GM12878 (cell line): ENCODE results near the gene LIMK1. TPM values are rescaled to one million over a fixed set of nuclear protein-coding genes. Genes with fewer than 3 reads are reported as not detected.

Experiments used
- BMI1 ChIP-seq: fragments of 450-650 bp; IDR thresholded peaks from 2 replicates; pipeline ENCODE4 v1.6.1; 2016; ENCODE audit warnings: mild to moderate bottlenecking, moderate library complexity, borderline replicate concordance
- CREB1 ChIP-seq: IDR thresholded peaks from 2 replicates; pipeline ENCODE4 v1.6.1; 2012; ENCODE audit warnings: low read depth, mild to moderate bottlenecking, inconsistent platforms
- FOXK2 ChIP-seq: fragments of 450-650 bp; IDR thresholded peaks from 2 replicates; pipeline ENCODE4 v1.6.1; 2017; ENCODE audit warnings: mild to moderate bottlenecking, moderate library complexity
- HDAC6 ChIP-seq: fragments of 200-600 bp; sonication (generic); IDR thresholded peaks from one replicate; pipeline ENCODE4 v1.8.0; 2017; ENCODE audit warnings: antibody characterized with exemption; ENCODE audit not compliant: unreplicated experiment
- IKZF1 ChIP-seq: fragments of 450-650 bp; conservative IDR thresholded peaks from 2 replicates; pipeline ENCODE4 v1.6.1; 2017; ENCODE audit warnings: antibody characterized with exemption, mild to moderate bottlenecking
- IKZF2 ChIP-seq, 2 experiments: fragments of 450-650 bp; IDR thresholded peaks; 2 replicates each; pipeline ENCODE4 v1.6.1; 2017; ENCODE audit warnings: mild to moderate bottlenecking in 2 of 2, moderate library complexity in 2 of 2
- LARP7 ChIP-seq: fragments of 450-650 bp; IDR thresholded peaks from 2 replicates; pipeline ENCODE4 v1.6.1; 2017; ENCODE audit warnings: mild to moderate bottlenecking
- MTA2 ChIP-seq: fragments of 450-650 bp; IDR thresholded peaks from 2 replicates; pipeline ENCODE4 v1.6.1; 2016; ENCODE audit warnings: low read depth, mild to moderate bottlenecking, moderate library complexity
- MXI1 ChIP-seq: fragments of 150-350 bp; IDR thresholded peaks from 2 replicates; pipeline ENCODE4 v1.6.1; 2011; ENCODE audit warnings: low read depth, mild to moderate bottlenecking, inconsistent platforms, low read length, improper control_type of control experiment
- MYB ChIP-seq: fragments of 150-350 bp; IDR thresholded peaks from 2 replicates; pipeline ENCODE4 v1.6.1; 2014; ENCODE audit warnings: mild to moderate bottlenecking, low read depth, low read length, borderline replicate concordance
- NFIC ChIP-seq: IDR thresholded peaks from 2 replicates; pipeline ENCODE4 v1.6.1; 2012; ENCODE audit warnings: low read depth, mild to moderate bottlenecking, inconsistent platforms, low read length, moderate library complexity
- NR2C2 ChIP-seq: IDR thresholded peaks from 2 replicates; pipeline ENCODE4 v1.6.1; 2011; ENCODE audit warnings: borderline replicate concordance, low read depth; ENCODE audit not compliant: control insufficient read depth, insufficient read length
- PAX5 ChIP-seq: IDR thresholded peaks from 2 replicates; pipeline ENCODE4 v1.6.1; 2011; ENCODE audit warnings: low read depth, low read length, borderline replicate concordance
- RAD21 ChIP-seq: IDR thresholded peaks from 2 replicates; pipeline ENCODE4 v1.6.1; 2011; ENCODE audit warnings: mild to moderate bottlenecking, low read depth, low read length, moderate library complexity; ENCODE audit not compliant: insufficient read depth
- RFX5 ChIP-seq: IDR thresholded peaks from 2 replicates; pipeline ENCODE4 v1.6.1; 2011; ENCODE audit warnings: low read depth, low read length, improper control_type of control experiment
- SIN3A ChIP-seq: IDR thresholded peaks from 2 replicates; pipeline ENCODE4 v1.6.1; 2012; ENCODE audit warnings: low read depth, low read length, improper control_type of control experiment
- SREBF2 ChIP-seq: IDR thresholded peaks from 2 replicates; pipeline ENCODE4 v1.6.1; 2012; ENCODE audit warnings: mild to moderate bottlenecking, low read length
- YBX1 ChIP-seq: fragments of 450-650 bp; IDR thresholded peaks from 2 replicates; pipeline ENCODE4 v1.6.1; 2016; ENCODE audit warnings: antibody characterized with exemption
- ZNF622 ChIP-seq: fragments of 450-650 bp; IDR thresholded peaks from 2 replicates; pipeline ENCODE4 v1.6.1; 2017; ENCODE audit warnings: mild to moderate bottlenecking, inconsistent platforms
- polyA plus RNA-seq, 11 experiments: library from polyadenylated mRNA; depleted of rRNA in 4 of 11; unstranded in 6 of 11; stranded (reverse) in 5 of 11; fragments of >200 nt; fragmentation: Nextera tagmentation in 4 of 11; fragmentation: Illumina TruSeq in 1 of 11; extraction: Ambion mirVana in 4 of 11; extraction: Trizol in 1 of 11; gene quantifications; 1 replicate in 1 of 11; 2 replicates in 10 of 11; pipeline versions ENCODE4 v1.2.1 to v1.2.3, GENCODE V29; 2011 to 2016; ENCODE audit warnings: inconsistent platforms in 2 of 11, missing spikeins in 2 of 11, low read depth in 1 of 11
- total RNA-seq, 4 experiments: library from RNA; depleted of rRNA in 3 of 4; stranded (reverse); fragments of >200 nt in 3 of 4; fragmentation: Illumina TruSeq in 1 of 4; extraction: Trizol in 1 of 4; gene quantifications; 2 replicates each; pipeline versions ENCODE4 v1.2.1 to v1.2.3, GENCODE V29; 2013 to 2021
- TF ChIP-seq, protein P1 (sequence below): fragments of 450-650 bp; conservative IDR thresholded peaks from 2 replicates; pipeline ENCODE4 v1.6.1; 2017; ENCODE audit warnings: mild to moderate bottlenecking, moderate library complexity
- TF ChIP-seq, protein P2 (sequence below): fragments of 450-650 bp; IDR thresholded peaks from 2 replicates; pipeline ENCODE4 v1.6.1; 2017; ENCODE audit warnings: mild to moderate bottlenecking, low read depth, inconsistent platforms; ENCODE audit not compliant: poor library complexity, severe bottlenecking
- TF ChIP-seq, protein P3 (sequence below): fragments of 450-650 bp; IDR thresholded peaks from 2 replicates; pipeline ENCODE4 v1.6.1; 2018; ENCODE audit warnings: borderline replicate concordance, mild to moderate bottlenecking; ENCODE audit not compliant: partially characterized antibody
- TF ChIP-seq, protein P4 (sequence below): IDR thresholded peaks from 2 replicates; pipeline ENCODE4 v1.6.1; 2012; ENCODE audit warnings: low read length, inconsistent platforms

LIMK1 gene
- total and polyA plus RNA-seq, 10 of the 15 experiments (the other 5 are each of a cell fraction or from before 2014, with no cell fraction given) = 0.71 to 59.4 (median 28.8) TPM

DNA sequence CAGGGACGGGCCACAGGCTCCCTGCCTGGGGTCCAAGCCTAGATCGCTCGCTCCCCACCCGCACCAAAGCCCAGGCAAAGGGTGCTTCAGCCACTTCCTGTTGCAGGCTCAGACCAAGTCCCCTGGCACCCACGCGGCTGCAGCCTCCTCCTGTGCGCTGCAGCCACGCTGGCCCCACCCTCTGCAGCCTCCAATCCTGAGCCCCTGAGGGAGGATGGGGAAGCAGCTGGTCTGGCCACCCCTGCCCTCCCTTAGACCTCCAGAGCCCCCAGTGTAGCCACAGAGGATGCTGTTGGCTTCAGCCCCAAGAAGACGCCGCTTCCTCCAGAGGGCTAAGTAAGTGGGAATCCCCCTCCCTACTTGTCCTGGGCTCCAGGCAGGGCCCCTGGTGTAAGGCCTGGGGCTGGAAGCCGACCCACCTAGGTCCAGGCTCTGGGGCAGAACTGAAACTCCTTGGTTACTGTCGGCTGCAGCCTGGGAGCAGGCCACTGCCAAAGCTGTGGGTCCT lies 9.4 kb downstream of the LIMK1 start (continued):
- TF ChIP-seq, protein P1, sequence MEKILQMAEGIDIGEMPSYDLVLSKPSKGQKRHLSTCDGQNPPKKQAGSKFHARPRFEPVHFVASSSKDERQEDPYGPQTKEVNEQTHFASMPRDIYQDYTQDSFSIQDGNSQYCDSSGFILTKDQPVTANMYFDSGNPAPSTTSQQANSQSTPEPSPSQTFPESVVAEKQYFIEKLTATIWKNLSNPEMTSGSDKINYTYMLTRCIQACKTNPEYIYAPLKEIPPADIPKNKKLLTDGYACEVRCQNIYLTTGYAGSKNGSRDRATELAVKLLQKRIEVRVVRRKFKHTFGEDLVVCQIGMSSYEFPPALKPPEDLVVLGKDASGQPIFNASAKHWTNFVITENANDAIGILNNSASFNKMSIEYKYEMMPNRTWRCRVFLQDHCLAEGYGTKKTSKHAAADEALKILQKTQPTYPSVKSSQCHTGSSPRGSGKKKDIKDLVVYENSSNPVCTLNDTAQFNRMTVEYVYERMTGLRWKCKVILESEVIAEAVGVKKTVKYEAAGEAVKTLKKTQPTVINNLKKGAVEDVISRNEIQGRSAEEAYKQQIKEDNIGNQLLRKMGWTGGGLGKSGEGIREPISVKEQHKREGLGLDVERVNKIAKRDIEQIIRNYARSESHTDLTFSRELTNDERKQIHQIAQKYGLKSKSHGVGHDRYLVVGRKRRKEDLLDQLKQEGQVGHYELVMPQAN = peak; percentile 75
- TF ChIP-seq, protein P2, sequence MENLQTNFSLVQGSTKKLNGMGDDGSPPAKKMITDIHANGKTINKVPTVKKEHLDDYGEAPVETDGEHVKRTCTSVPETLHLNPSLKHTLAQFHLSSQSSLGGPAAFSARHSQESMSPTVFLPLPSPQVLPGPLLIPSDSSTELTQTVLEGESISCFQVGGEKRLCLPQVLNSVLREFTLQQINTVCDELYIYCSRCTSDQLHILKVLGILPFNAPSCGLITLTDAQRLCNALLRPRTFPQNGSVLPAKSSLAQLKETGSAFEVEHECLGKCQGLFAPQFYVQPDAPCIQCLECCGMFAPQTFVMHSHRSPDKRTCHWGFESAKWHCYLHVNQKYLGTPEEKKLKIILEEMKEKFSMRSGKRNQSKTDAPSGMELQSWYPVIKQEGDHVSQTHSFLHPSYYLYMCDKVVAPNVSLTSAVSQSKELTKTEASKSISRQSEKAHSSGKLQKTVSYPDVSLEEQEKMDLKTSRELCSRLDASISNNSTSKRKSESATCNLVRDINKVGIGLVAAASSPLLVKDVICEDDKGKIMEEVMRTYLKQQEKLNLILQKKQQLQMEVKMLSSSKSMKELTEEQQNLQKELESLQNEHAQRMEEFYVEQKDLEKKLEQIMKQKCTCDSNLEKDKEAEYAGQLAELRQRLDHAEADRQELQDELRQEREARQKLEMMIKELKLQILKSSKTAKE = no peak
- TF ChIP-seq NFIC = no peak
- TF ChIP-seq MYB = no peak
- TF ChIP-seq YBX1 = no peak
- 0 out of 2 replicates have a peak, but pooled peaks have one; percentile 11 for TF ChIP-seq MTA2
- TF ChIP-seq BMI1 = no peak
- no peak; the same call in 1 of the 2 replicates for TF ChIP-seq LARP7
- no peak for TF ChIP-seq HDAC6
- peak; percentile 80 for TF ChIP-seq IKZF1
- no peak for TF ChIP-seq RAD21
- TF ChIP-seq ZNF622 = no peak
- no peak for TF ChIP-seq PAX5
- no peak for TF ChIP-seq NR2C2
- TF ChIP-seq SIN3A = peak; percentile 58; the same call in 1 of the 2 replicates
- TF ChIP-seq RFX5 = no peak
- peak; percentile 85 for TF ChIP-seq MXI1
- TF ChIP-seq, protein P3, sequence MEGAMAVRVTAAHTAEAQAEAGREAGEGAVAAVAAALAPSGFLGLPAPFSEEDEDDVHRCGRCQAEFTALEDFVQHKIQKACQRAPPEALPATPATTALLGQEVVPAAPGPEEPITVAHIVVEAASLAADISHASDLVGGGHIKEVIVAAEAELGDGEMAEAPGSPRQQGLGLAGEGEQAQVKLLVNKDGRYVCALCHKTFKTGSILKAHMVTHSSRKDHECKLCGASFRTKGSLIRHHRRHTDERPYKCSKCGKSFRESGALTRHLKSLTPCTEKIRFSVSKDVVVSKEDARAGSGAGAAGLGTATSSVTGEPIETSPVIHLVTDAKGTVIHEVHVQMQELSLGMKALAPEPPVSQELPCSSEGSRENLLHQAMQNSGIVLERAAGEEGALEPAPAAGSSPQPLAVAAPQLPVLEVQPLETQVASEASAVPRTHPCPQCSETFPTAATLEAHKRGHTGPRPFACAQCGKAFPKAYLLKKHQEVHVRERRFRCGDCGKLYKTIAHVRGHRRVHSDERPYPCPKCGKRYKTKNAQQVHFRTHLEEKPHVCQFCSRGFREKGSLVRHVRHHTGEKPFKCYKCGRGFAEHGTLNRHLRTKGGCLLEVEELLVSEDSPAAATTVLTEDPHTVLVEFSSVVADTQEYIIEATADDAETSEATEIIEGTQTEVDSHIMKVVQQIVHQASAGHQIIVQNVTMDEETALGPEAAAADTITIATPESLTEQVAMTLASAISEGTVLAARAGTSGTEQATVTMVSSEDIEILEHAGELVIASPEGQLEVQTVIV = no peak
- TF ChIP-seq FOXK2 = no peak
- peak; percentile 33 to 59; a peak in 2 of 4 replicates for TF ChIP-seq IKZF2 (IDR thresholded peaks at IDR 0.05)
- TF ChIP-seq CREB1 = no peak
- no peak for TF ChIP-seq SREBF2
- TF ChIP-seq, protein P4, sequence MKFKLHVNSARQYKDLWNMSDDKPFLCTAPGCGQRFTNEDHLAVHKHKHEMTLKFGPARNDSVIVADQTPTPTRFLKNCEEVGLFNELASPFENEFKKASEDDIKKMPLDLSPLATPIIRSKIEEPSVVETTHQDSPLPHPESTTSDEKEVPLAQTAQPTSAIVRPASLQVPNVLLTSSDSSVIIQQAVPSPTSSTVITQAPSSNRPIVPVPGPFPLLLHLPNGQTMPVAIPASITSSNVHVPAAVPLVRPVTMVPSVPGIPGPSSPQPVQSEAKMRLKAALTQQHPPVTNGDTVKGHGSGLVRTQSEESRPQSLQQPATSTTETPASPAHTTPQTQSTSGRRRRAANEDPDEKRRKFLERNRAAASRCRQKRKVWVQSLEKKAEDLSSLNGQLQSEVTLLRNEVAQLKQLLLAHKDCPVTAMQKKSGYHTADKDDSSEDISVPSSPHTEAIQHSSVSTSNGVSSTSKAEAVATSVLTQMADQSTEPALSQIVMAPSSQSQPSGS = no peak
